HG02884 (cell line): ENCODE measurements around the gene MROH7.

Source experiments
- ATAC-seq: cut with Tn5 transposase; IDR thresholded peaks from one replicate; pipeline ENCODE4 v1.9.1; 2021; ENCODE audit warnings: mild to moderate bottlenecking, moderate library complexity; ENCODE audit not compliant: unreplicated experiment

The MROH7 gene

DNA sequence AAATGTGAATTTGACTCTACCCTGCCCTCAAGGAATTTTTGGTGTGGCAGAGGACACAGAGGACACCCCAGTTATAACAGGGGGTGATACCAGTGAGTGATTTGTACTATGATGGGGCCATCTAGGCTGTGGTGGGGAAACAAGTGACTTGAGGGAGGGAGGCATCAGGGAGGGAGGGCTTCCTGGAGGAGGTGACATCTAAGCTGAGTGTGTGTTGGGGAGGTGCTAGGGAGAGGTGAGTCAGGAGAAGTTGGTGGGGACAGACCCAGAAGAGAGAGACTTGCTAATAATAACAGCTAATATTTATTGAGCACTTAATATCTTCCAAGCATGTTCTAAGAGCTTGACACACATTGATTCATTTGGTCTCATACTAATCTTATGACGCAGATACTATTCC lies 54.2 kb downstream of the MROH7 start:
- no peak for ATAC-seq

GRCh38 chr1:54696262-54696661 lies 54.7 kb downstream of the MROH7 start:
- no peak for ATAC-seq

DNA sequence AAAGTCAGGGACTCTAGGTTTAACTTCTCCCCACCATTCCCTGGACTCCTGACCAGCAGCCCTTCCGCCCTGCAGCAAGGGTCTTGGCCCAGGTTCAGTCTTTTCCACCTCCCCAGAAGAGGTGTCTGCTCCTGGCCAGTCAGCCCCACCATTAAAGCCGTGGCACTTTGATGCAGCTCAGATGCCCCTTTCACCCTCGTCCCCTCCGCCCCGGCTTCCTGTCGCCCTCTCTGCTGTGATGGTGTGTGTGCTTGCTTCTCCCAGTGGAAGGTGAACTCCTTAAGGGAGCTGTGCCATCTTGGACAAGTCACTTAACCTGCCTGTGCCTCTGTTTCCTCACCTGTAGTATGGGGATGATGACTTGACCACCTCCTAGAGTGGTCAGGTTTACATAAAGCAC lies 56.3 kb downstream of the MROH7 start:
- ATAC-seq, result no peak

DNA sequence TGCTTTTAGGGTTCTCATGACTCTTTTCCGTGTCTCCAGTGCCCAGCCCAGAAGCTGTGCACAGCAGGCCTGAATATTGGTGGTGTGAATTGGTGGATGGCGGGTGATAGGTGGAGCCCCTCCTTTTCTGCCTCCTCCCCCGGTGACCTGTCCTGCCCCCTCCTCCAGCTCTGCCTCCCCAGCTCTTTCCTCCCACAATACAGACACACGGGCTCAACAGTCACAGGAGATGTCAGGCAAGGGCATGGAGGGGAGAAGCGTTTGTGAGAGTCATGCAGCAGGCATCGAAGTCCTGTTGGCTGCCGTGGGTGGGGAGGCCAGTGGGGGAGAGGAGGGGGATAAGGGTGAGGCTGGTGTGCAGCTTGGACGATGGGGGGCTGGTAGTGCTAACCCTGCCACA lies 56.8 kb downstream of the MROH7 start:
- ATAC-seq, result no peak

DNA sequence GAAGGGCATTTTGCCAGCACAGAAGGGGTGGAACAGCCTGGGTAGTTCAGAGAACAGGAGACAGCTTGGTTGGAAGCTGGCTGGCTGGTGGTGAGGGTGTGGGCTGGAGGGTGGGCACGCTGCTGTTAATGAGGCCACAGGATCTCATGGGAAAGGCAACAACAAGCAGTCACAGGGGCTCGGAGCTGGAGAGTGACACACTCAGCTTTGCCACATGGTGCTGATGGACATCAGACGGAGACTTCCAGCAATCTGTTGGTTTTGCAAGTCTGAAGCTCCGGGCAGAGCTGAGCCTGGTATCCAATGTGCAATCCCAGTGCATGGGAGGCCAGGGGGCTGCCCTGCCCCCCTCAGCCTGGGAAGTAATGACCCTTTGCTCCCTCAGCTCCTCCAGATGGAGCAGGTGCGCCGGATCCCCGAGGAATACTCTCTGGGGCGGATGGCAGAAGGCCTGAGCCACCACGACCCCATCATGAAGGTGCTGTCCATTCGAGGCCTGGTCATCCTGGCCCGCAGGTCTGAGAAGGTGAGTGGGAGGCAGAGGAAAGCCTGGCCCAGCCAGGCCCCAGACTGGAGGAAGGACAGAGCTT lies 58.4 kb downstream of the MROH7 start:
- ATAC-seq, result no peak

DNA sequence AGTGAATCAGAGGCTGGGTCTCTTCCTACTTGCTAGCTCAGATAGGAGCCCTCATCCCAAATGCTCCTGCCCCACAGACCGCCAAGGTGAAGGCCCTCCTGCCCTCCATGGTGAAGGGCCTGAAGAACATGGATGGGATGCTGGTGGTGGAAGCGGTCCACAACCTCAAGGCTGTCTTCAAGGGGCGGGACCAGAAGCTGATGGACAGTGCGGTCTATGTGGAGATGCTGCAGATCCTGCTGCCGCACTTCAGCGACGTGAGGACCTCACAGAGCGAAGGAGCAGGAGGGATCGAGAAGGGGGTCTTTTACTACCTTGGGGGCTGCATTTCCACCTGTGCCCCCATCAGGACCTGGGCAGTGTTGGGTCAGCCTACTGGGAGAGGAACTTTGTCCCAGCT lies 59.5 kb downstream of the MROH7 start:
- no peak for ATAC-seq

- ATAC-seq, result no peak
Measured at GRCh38 chr1:54701996-54702395, 60.4 kb downstream of the MROH7 start.

GRCh38 chr1:54703471-54703870 lies 61.9 kb downstream of the MROH7 start:
- no peak for ATAC-seq

- no peak for ATAC-seq
Measured at GRCh38 chr1:54705153-54705552, 63.6 kb downstream of the MROH7 start.

GRCh38 chr1:54706419-54706818 lies 64.8 kb downstream of the MROH7 start:
- no peak for ATAC-seq

- no peak for ATAC-seq
Measured at GRCh38 chr1:54708385-54708784, 66.8 kb downstream of the MROH7 start.

DNA sequence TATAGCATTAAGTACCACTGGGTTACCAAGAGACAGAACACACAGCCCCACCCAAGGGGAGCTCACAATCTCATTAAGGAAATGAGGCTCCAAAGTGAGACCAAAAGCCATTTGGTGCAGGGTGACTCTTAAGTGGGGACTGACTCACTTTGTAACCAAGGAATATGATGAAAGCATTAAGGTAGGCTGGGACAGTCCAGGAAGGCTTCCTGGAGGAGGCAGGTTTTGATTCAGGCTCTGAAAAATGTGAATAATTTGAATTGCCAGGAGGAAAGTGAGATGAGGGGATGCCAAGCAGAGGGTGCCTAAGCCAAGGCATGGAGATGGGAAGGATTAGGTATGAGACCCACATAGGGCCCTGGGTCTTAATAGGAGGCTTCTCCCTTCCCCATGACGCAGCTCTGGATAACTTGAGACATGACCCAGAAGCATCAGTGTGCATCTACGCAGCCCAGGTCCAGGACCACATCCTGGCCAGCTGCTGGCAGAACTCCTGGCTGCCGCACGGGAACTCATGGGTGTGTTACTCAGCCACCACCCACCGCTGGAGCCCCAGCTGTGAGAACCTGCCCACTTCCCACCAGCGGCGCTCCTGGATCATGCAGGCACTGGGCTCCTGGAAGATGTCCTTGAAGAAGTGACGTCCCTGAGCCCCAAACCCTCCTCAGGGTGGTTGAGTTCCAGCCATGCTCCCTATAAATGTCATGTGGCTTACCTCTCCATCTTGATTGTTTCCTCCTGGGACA lies 68.1 kb downstream of the MROH7 start:
- no peak for ATAC-seq

- ATAC-seq, result no peak
Measured at GRCh38 chr1:54710434-54710833, 68.8 kb downstream of the MROH7 start.

- ATAC-seq, result no peak
Measured at GRCh38 chr1:54710841-54711240, 69.3 kb downstream of the MROH7 start.

GRCh38 chr1:54711536-54711935 lies 70.0 kb downstream of the MROH7 start:
- ATAC-seq, result no peak

- no peak for ATAC-seq
Measured at GRCh38 chr1:54714881-54715492, 73.4 kb downstream of the MROH7 start.

GRCh38 chr1:54715493-54716298 lies 74.1 kb downstream of the MROH7 start, which contains the start of gene TTC4:
Gene TTC4, plus strand, starts transcription at chr1:54715861. Its CDS starts 48 bp downstream, at chr1:54715909.
- ATAC-seq, result peak; percentile 91

GRCh38 chr1:54716299-54717047 lies 74.9 kb downstream of the MROH7 start:
- ATAC-seq, result no peak

GRCh38 chr1:54721719-54722118 lies 80.1 kb downstream of the MROH7 start:
- no peak for ATAC-seq

DNA sequence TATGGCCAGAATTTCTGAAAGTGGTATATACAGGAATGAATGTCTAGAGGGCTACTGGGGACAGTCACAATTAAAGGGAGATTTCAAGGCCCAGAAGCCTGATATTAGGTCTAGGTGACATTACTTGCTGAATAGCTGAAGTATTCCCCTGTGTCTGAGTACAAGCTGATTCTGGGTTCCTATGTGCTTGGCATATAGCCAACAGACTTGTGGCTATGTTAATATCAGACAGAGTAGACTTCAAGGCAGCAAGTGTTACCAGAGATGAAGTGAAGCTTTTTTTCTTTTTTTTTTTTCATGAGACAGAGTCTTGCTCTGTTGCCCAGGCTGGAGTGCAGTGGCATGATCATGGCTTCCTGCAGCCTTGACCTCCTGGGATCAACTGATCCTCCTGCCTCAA lies 82.4 kb downstream of the MROH7 start:
- ATAC-seq, result no peak

GRCh38 chr1:54724771-54725170 lies 83.2 kb downstream of the MROH7 start:
- no peak for ATAC-seq
